ENCODE data around the gene SLC38A1.
A peak's percentile ranks its signal among the peaks of the same experiment; 100 is the strongest.

SLC38A1 gene

GRCh38 chr12:46227616-46228015 lies 41.2 kb downstream of the SLC38A1 start:
- DNase-seq, result no peak

GRCh38 chr12:46224386-46224785 lies 44.5 kb downstream of the SLC38A1 start:
- no peak for DNase-seq

GRCh38 chr12:46223047-46223446 lies 45.8 kb downstream of the SLC38A1 start:
- DNase-seq, result no peak

- DNase-seq, result no peak
Measured at GRCh38 chr12:46222636-46223035, 46.2 kb downstream of the SLC38A1 start.

- DNase-seq, result no peak
Measured at GRCh38 chr12:46221255-46222128, 47.4 kb downstream of the SLC38A1 start.

- DNase-seq, result peak; percentile 73
Measured at GRCh38 chr12:46219877-46220655, 48.8 kb downstream of the SLC38A1 start.

GRCh38 chr12:46219132-46219876 lies 49.5 kb downstream of the SLC38A1 start:
- DNase-seq, result no peak

GRCh38 chr12:46218322-46219095 lies 50.3 kb downstream of the SLC38A1 start:
- peak; percentile 46 for DNase-seq

- peak; percentile 63 for DNase-seq
Measured at GRCh38 chr12:46217541-46218321, 51.1 kb downstream of the SLC38A1 start.

- DNase-seq, result peak; percentile 86
Measured at GRCh38 chr12:46214668-46215436, 54.0 kb downstream of the SLC38A1 start.

- no peak for DNase-seq
Measured at GRCh38 chr12:46212108-46212982, 56.5 kb downstream of the SLC38A1 start.

- no peak for DNase-seq
Measured at GRCh38 chr12:46210873-46211439, 57.9 kb downstream of the SLC38A1 start.

- peak; percentile 82 for DNase-seq
Measured at GRCh38 chr12:46209914-46210872, 58.6 kb downstream of the SLC38A1 start.

- DNase-seq, result no peak
Measured at GRCh38 chr12:46209170-46209569, 59.7 kb downstream of the SLC38A1 start.

GRCh38 chr12:46208370-46208769 lies 60.5 kb downstream of the SLC38A1 start:
- DNase-seq, result no peak

- no peak for DNase-seq
Measured at GRCh38 chr12:46207644-46208043, 61.2 kb downstream of the SLC38A1 start.

GRCh38 chr12:46206471-46206870 lies 62.4 kb downstream of the SLC38A1 start:
- DNase-seq, result no peak

GRCh38 chr12:46205294-46205693 lies 63.5 kb downstream of the SLC38A1 start:
- no peak for DNase-seq

Measured in stimulated activated CD4-positive, alpha-beta T cell treated with anti-CD3 and anti-CD28 coated beads, Interleukin-4, amount 100 ng/mL, for 24 hours (primary cell).